22Rv1 (cell line): ENCODE results near the gene PSMD14.
"Not testable (repeated sequence)": the region's sequence is repeated elsewhere in the genome, so short reads cannot be mapped to it uniquely, and the experiment has no call there.

Experiments used
- H3K27ac ChIP-seq: fragments of 450-650 bp; 2 replicates; pipeline ENCODE4 v1.5.1; 2017
- ZFX ChIP-seq: fragments of 450-650 bp; IDR thresholded peaks from 2 replicates; pipeline ENCODE4 v1.6.1; 2017; ENCODE audit warnings: antibody characterized with exemption, borderline replicate concordance
- TF ChIP-seq, protein P1 (sequence below): fragments of 450-650 bp; IDR thresholded peaks from 2 replicates; pipeline ENCODE4 v1.5.1; 2017; ENCODE audit warnings: mild to moderate bottlenecking

Gene PSMD14

GRCh38 chr2:161308178-161308955 lies at the start of gene PSMD14:
PSMD14 (plus strand) TSS chr2:161308425; CDS start chr2:161318826, 10,401 bp downstream.
- TF ChIP-seq, protein P1, sequence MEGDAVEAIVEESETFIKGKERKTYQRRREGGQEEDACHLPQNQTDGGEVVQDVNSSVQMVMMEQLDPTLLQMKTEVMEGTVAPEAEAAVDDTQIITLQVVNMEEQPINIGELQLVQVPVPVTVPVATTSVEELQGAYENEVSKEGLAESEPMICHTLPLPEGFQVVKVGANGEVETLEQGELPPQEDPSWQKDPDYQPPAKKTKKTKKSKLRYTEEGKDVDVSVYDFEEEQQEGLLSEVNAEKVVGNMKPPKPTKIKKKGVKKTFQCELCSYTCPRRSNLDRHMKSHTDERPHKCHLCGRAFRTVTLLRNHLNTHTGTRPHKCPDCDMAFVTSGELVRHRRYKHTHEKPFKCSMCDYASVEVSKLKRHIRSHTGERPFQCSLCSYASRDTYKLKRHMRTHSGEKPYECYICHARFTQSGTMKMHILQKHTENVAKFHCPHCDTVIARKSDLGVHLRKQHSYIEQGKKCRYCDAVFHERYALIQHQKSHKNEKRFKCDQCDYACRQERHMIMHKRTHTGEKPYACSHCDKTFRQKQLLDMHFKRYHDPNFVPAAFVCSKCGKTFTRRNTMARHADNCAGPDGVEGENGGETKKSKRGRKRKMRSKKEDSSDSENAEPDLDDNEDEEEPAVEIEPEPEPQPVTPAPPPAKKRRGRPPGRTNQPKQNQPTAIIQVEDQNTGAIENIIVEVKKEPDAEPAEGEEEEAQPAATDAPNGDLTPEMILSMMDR = no peak
- no peak for TF ChIP-seq ZFX
- peak within 1 kb of the TSS; percentile 76 for H3K27ac ChIP-seq

GRCh38 chr2:161265874-161266273 lies 42.4 kb upstream of the PSMD14 start:
- TF ChIP-seq, protein P1 = no peak
- TF ChIP-seq ZFX = no peak
- H3K27ac ChIP-seq = no peak overlapping the region

GRCh38 chr2:161269111-161269510 lies 39.1 kb upstream of the PSMD14 start:
- H3K27ac ChIP-seq = no peak overlapping the region
- TF ChIP-seq ZFX = no peak
- TF ChIP-seq, protein P1 = no peak

- TF ChIP-seq, protein P1 = peak; percentile 55
- TF ChIP-seq ZFX = no peak
- H3K27ac ChIP-seq = no peak overlapping the region
These were observed 35.0 kb upstream of the PSMD14 start for GRCh38 chr2:161273038-161273760.

- H3K27ac ChIP-seq = not testable (repeated sequence)
These were observed 29.5 kb upstream of the PSMD14 start for GRCh38 chr2:161278564-161279229.

DNA sequence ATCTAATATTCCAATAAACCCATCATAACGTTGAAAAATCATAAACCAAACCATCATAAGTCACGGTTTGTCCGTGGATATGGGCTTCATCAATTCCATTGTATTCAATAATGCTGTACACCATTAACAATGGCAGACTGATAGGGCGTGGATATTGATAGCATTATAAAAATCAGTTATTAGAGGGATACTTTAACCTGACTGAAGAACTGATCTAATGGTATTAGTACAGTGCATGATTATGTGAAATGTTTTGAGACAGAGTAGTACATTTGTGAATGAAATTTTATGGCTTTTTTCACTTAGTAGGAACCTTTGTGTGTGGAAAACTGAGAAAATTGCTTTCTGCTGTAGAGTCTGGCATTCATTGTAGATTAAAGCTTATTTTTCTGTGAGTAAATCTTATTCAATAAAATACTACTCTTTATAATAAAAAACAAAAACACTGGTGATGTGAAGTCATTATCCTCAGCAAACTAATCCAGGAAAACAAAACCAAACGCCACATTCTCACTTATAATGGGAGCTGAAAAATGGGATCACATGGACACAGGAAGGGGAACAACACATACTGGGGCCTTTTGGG lies 28.9 kb upstream of the PSMD14 start:
- not testable (repeated sequence) for H3K27ac ChIP-seq

GRCh38 chr2:161280906-161281323 lies 27.3 kb upstream of the PSMD14 start:
- TF ChIP-seq, protein P1 = peak; percentile 40
- H3K27ac ChIP-seq = not testable (repeated sequence)

- not testable (repeated sequence) for H3K27ac ChIP-seq
These were observed 26.5 kb upstream of the PSMD14 start for GRCh38 chr2:161281615-161282310.

DNA sequence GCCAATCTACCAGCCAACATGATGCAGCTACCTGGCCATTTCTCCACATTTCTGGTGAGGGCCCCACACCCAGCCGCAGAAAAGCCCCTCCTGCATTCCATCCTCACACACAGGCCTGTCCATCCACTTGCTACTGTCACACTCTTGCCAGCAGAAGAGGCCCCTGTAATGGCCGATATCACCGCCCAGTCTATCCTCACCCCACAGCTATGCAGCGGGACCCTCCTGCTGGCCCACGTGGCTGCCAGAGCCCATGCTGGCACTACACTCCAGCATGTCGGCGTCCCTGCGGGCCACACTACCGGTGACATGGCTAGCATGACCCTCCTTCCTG lies 25.9 kb upstream of the PSMD14 start:
- not testable (repeated sequence) for H3K27ac ChIP-seq
